Uterus (tissue), 4 donors: ENCODE measurements around the gene OR5K3. TPM values are rescaled to one million over a fixed set of nuclear protein-coding genes. Genes with fewer than 3 reads are reported as not detected.

Experiments used
- DNase-seq, 2 donors: peaks; one replicate each; pipeline ENCODE4 v3.0.0-alpha.2; 2019 to 2020
- H3K27ac ChIP-seq, 2 donors: fragments of 200-600 bp; sonication (generic); 1 replicate in 1 of 2; 2 replicates in 1 of 2; pipeline ENCODE4 v1.5.1; 2016 to 2018
- H3K27me3 ChIP-seq, 2 donors: fragments of 200-600 bp; sonication (generic); one replicate each; pipeline ENCODE4 v1.5.1; 2018 to 2019; ENCODE audit warnings: control low read depth in 1 of 2
- H3K36me3 ChIP-seq, 2 donors: fragments of 200-600 bp; sonication (generic); one replicate each; pipeline ENCODE4 v1.5.1; 2019; ENCODE audit warnings: control low read depth in 1 of 2
- H3K4me1 ChIP-seq, 2 donors: fragments of 200-600 bp; sonication (generic); one replicate each; pipeline ENCODE4 v1.5.1; 2018 to 2019; ENCODE audit warnings: control low read depth in 1 of 2
- H3K4me3 ChIP-seq, 2 donors: fragments of 200-600 bp; sonication (generic); 1 replicate in 1 of 2; 2 replicates in 1 of 2; pipeline ENCODE4 v1.5.1; 2018 to 2019; ENCODE audit warnings: mild to moderate bottlenecking in 1 of 2
- H3K9me3 ChIP-seq, 2 donors: fragments of 200-600 bp; sonication (generic); one replicate each; pipeline ENCODE4 v1.5.1; 2019; ENCODE audit warnings: control low read depth in 1 of 2
- POLR2A ChIP-seq, 2 donors: fragments of 450-650 bp; IDR thresholded peaks; one replicate each; pipeline ENCODE4 v1.6.1; 2016; ENCODE audit warnings: antibody characterized with exemption in 2 of 2, mild to moderate bottlenecking in 1 of 2, moderate library complexity in 1 of 2
- intact Hi-C: fragments of 100-400 bp; cut with DNase I; formaldehyde crosslinking; loops from one replicate; pipeline ENCODE4 v1.15.1; 2023; ENCODE audit warnings: low total_unique reads
- total RNA-seq, 4 donors: library from RNA; depleted of rRNA in 3 of 4; stranded (reverse); fragments of >200 nt in 3 of 4; gene quantifications; one replicate each; pipeline versions ENCODE4 v1.1.0 to v1.2.4, GENCODE V29; 2014 to 2023
- TF ChIP-seq, protein P1 (sequence below), 4 experiments: fragments of 200-600 bp in 2 of 4; fragments of 450-650 bp in 2 of 4; sonication (generic) in 2 of 4; IDR thresholded peaks; one replicate each; pipeline ENCODE4 v1.5.1; 2016 to 2019; ENCODE audit warnings: antibody characterized with exemption in 4 of 4, mild to moderate bottlenecking in 2 of 4, moderate library complexity in 1 of 4
- donor health status: DM: yes; HTN: yes; CAD: no.

OR5K3 gene, protein sequence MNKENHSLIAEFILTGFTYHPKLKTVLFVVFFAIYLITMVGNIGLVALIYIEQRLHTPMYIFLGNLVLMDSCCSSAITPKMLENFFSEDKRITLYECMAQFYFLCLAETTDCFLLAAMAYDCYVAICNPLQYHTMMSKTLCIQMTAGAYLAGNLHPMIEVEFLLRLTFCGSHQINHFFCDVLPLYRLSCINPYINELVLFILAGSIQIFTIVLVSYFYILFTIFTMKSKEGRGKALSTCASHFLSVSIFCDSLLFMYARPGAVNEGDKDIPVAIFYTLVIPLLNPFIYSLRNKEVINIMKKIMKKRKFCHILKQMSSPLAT
- total RNA-seq = not detected

DNA sequence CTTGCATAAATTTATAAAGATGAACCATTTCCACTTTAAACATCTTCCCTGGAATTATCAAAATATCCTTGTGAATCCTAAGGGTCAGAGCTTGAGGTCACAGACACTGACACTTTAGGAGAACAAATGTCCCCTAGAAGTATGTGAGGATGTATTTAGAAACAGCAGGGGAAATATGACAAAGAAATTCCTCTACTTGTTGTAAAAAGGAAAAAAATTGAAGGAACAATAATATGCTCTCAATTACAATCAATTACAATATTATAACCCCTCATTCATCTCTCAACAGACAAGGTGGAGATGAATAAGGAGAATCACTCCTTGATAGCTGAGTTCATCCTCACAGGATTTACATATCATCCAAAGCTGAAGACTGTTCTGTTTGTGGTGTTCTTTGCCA lies at the start of gene OR5K3:
Gene OR5K3 (plus strand): TSS at position 301 of the 400 bp plus-strand sequence. CDS start 0 bp downstream, at position 301.
- intact Hi-C loops = no loop called here
- no peak within 1 kb of the TSS for H3K27ac ChIP-seq
- no peaks in the 10 kb centered on the region for H3K4me1 ChIP-seq
- no peaks in the 10 kb centered on the region for H3K9me3 ChIP-seq
- TF ChIP-seq, protein P1, sequence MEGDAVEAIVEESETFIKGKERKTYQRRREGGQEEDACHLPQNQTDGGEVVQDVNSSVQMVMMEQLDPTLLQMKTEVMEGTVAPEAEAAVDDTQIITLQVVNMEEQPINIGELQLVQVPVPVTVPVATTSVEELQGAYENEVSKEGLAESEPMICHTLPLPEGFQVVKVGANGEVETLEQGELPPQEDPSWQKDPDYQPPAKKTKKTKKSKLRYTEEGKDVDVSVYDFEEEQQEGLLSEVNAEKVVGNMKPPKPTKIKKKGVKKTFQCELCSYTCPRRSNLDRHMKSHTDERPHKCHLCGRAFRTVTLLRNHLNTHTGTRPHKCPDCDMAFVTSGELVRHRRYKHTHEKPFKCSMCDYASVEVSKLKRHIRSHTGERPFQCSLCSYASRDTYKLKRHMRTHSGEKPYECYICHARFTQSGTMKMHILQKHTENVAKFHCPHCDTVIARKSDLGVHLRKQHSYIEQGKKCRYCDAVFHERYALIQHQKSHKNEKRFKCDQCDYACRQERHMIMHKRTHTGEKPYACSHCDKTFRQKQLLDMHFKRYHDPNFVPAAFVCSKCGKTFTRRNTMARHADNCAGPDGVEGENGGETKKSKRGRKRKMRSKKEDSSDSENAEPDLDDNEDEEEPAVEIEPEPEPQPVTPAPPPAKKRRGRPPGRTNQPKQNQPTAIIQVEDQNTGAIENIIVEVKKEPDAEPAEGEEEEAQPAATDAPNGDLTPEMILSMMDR (IDR thresholded peaks at IDR 0.05) = no peak
- TF ChIP-seq POLR2A (IDR thresholded peaks at IDR 0.05) = no peak
- H3K36me3 ChIP-seq = no peaks in the 10 kb centered on the region
- H3K4me3 ChIP-seq = no peak within 1 kb of the TSS
- DNase-seq = no peak
- H3K27me3 ChIP-seq = no peaks in the 10 kb centered on the region

DNA sequence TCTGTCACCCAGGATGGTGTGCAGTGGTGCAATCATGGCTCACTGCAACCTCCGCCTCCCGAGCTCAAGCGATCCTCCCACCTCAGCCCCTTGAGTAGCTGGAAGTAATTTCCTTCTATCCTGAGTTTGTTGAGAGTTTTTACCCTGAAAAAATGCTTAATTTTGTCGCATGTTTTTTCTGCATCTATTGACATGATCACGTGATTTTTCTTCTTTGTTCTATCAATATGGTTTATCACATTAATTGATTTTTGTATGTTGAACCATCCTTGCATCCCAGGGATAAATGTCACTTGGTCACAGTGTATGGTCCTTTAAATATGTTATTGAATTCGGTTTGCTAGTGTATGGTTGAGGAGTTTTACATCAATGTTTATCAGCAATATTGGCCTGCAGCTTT lies 48.7 kb upstream of the OR5K3 start:
- intact Hi-C loops = no loop called here
- Histone ChIP-seq H3K27ac (no peak overlapping the region), H3K27me3 (no peaks in the 10 kb centered on the region), H3K4me3 (no peak overlapping the region), H3K36me3 (no peaks in the 10 kb centered on the region), H3K9me3 (no peaks in the 10 kb centered on the region), H3K4me1 (no peaks in the 10 kb centered on the region)
- TF ChIP-seq POLR2A (IDR thresholded peaks at IDR 0.05) = no peak
- TF ChIP-seq, protein P1 (IDR thresholded peaks at IDR 0.05) = no peak
- DNase-seq = no peak

DNA sequence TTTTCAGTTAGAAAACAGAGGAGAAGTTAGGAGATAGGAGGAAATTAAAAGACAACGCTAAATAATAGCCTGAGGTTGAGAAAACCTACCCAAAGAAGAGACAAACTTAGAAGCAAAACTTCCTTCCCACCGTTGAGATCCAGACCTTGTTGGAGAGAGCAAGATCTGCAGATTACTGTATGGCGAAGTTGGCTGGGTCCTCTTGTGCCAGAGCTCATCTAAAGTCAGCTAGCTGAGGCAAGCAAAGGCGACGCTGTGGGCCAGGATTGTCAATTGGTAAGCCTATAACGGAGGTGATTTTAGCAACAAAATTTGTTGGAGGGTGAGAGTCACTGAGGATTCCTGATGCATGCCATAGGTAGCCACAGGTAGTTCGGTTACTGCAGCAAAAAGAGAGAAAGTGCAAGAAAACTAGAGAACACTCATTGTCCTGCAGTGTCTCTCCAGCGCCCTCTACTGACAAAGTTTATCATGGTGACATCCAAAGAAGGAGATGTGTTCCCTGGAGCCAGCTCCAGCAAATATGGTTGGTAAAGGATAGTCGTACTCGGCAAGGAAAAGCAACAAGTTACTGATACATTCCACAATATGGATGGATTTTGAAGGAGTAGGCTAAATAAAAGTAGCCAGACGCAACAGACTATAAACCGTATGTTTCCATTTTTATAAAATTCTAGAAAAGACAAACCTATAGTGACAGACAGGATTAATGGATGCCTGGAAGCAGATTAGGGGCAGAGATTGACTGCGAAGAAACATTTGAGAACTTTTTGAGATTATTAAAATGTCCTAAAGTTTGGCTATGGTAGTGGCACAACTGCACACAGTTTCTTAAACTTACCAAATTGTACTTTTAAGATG lies 46.6 kb upstream of the OR5K3 start:
- Histone ChIP-seq H3K4me3 (no peak overlapping the region), H3K4me1 (no peaks in the 10 kb centered on the region), H3K9me3 (no peaks in the 10 kb centered on the region), H3K27ac (no peak overlapping the region), H3K27me3 (no peaks in the 10 kb centered on the region), H3K36me3 (no peaks in the 10 kb centered on the region)
- TF ChIP-seq POLR2A (IDR thresholded peaks at IDR 0.05) = no peak
- intact Hi-C loops = no loop called here
- DNase-seq = no peak

DNA sequence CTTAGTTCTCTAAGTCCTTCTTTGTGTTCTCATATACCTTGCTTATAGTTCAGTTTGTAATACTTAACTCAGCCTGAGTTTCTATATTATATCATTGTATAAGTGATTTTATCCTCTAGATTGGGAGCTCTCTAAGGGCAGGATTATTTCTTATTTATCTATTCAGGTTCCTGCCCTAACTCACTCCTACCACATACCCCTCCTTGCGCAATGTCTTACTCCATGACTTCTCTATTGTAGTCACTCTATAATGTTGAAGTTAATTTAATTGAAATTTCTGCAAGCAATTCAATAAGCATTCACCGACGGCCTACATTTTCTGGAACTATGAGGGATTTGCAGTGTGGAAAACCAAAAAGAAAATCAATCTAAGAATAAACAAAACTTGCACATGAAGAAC lies 40.4 kb upstream of the OR5K3 start:
- Histone ChIP-seq H3K36me3 (no peaks in the 10 kb centered on the region), H3K4me3 (no peak overlapping the region), H3K27ac (no peak overlapping the region), H3K27me3 (no peaks in the 10 kb centered on the region), H3K4me1 (no peaks in the 10 kb centered on the region), H3K9me3 (no peaks in the 10 kb centered on the region)
- intact Hi-C loops = no loop called here
- TF ChIP-seq, protein P1 (IDR thresholded peaks at IDR 0.05) = no peak
- TF ChIP-seq POLR2A (IDR thresholded peaks at IDR 0.05) = no peak
- DNase-seq = no peak

DNA sequence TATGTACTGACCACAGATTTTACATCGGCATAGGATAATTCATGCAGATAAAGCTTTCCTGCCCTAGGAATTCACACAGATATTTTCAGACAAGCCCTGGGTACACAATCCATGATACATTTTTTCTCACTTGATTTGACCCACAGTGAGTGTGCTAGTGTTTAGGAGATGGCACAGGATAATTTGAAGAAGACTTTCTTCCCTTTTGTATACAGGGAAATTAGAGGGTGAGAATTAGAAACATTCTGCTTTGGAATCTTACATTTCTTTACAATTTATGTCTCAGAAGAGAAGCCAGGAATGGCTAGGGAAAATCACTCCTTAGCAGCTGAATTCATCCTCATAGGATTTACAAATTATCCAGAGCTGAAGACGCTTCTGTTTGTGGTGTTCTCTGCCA lies 36.9 kb upstream of the OR5K3 start, which contains the start of gene OR5K4:
Gene OR5K4 (plus strand): TSS at position 301 of the 400 bp plus-strand sequence. CDS start 0 bp downstream, at position 301.
- H3K4me3 ChIP-seq = no peak within 1 kb of the TSS
- no peaks in the 10 kb centered on the region for H3K27me3 ChIP-seq
- intact Hi-C loops = no loop called here
- H3K27ac ChIP-seq = no peak within 1 kb of the TSS
- no peak for TF ChIP-seq POLR2A (IDR thresholded peaks at IDR 0.05)
- TF ChIP-seq, protein P1 (IDR thresholded peaks at IDR 0.05) = no peak
- no peaks in the 10 kb centered on the region for H3K9me3 ChIP-seq
- no peaks in the 10 kb centered on the region for H3K36me3 ChIP-seq
- DNase-seq = no peak
- no peaks in the 10 kb centered on the region for H3K4me1 ChIP-seq
